KOPT-K1 (cell line): ENCODE results near the gene KRT78.

Experiments used
- H3K27ac ChIP-seq: fragments of 200-600 bp; sonication (generic); 2 replicates; pipeline ENCODE4 v1.5.1; 2016; ENCODE audit warnings: antibody characterized with exemption, mild to moderate bottlenecking, low read depth, low read length; ENCODE audit not compliant: poor library complexity, severe bottlenecking
- H3K36me3 ChIP-seq: fragments of 200-600 bp; sonication (generic); 2 replicates; pipeline ENCODE4 v1.5.1; 2017; ENCODE audit warnings: antibody characterized with exemption, mild to moderate bottlenecking, low read length, moderate library complexity; ENCODE audit not compliant: insufficient read depth
- H3K9me3 ChIP-seq: fragments of 200-600 bp; sonication (generic); 2 replicates; pipeline ENCODE4 v1.5.1; 2017; ENCODE audit warnings: antibody characterized with exemption, low read length, mild to moderate bottlenecking; ENCODE audit not compliant: insufficient read depth, poor library complexity, severe bottlenecking

Gene KRT78

GRCh38 chr12:52815161-52815560 lies 33.6 kb downstream of the KRT78 start:
- Histone ChIP-seq H3K36me3 (no peaks in the 10 kb centered on the region), H3K9me3 (no peaks in the 10 kb centered on the region), H3K27ac (no peak overlapping the region)

GRCh38 chr12:52814710-52815155 lies 34.1 kb downstream of the KRT78 start:
- no peak overlapping the region for H3K27ac ChIP-seq
- H3K36me3 ChIP-seq, result no peaks in the 10 kb centered on the region
- H3K9me3 ChIP-seq, result no peaks in the 10 kb centered on the region

- no peaks in the 10 kb centered on the region for H3K36me3 ChIP-seq
- H3K9me3 ChIP-seq, result no peaks in the 10 kb centered on the region
- H3K27ac ChIP-seq, result no peak within 1 kb of the TSS
Measured at GRCh38 chr12:52813885-52814709, 34.7 kb downstream of the KRT78 start, which contains the start of gene KRT4. Gene KRT4, minus strand, starts transcription at chr12:52814116. Its CDS starts 58 bp downstream, at chr12:52814058.

GRCh38 chr12:52813203-52813819 lies 35.5 kb downstream of the KRT78 start:
- no peaks in the 10 kb centered on the region for H3K9me3 ChIP-seq
- H3K36me3 ChIP-seq, result no peaks in the 10 kb centered on the region
- H3K27ac ChIP-seq, result no peak overlapping the region

GRCh38 chr12:52812749-52813148 lies 36.0 kb downstream of the KRT78 start:
- no peaks in the 10 kb centered on the region for H3K9me3 ChIP-seq

GRCh38 chr12:52812073-52812400 lies 36.8 kb downstream of the KRT78 start:
- Histone ChIP-seq H3K9me3 (no peaks in the 10 kb centered on the region), H3K27ac (no peak overlapping the region), H3K36me3 (no peaks in the 10 kb centered on the region)

More at GRCh38 chr12:52812749-52813148, 36.0 kb downstream of the KRT78 start:
- no peak overlapping the region for H3K27ac ChIP-seq
- no peaks in the 10 kb centered on the region for H3K36me3 ChIP-seq

- Histone ChIP-seq H3K36me3 (no peaks in the 10 kb centered on the region), H3K27ac (no peak overlapping the region), H3K9me3 (no peaks in the 10 kb centered on the region)
Measured at GRCh38 chr12:52811191-52812072, 37.4 kb downstream of the KRT78 start.

GRCh38 chr12:52810554-52810953 lies 38.2 kb downstream of the KRT78 start:
- no peaks in the 10 kb centered on the region for H3K36me3 ChIP-seq
- no peaks in the 10 kb centered on the region for H3K9me3 ChIP-seq
- H3K27ac ChIP-seq, result no peak overlapping the region

- no peak overlapping the region for H3K27ac ChIP-seq
- no peaks in the 10 kb centered on the region for H3K36me3 ChIP-seq
- H3K9me3 ChIP-seq, result no peaks in the 10 kb centered on the region
Measured at GRCh38 chr12:52809166-52809565, 39.6 kb downstream of the KRT78 start.

- H3K9me3 ChIP-seq, result no peaks in the 10 kb centered on the region
- H3K27ac ChIP-seq, result no peak overlapping the region
- H3K36me3 ChIP-seq, result no peaks in the 10 kb centered on the region
Measured at GRCh38 chr12:52808573-52809160, 40.1 kb downstream of the KRT78 start.

- no peak overlapping the region for H3K27ac ChIP-seq
- no peaks in the 10 kb centered on the region for H3K9me3 ChIP-seq
- no peaks in the 10 kb centered on the region for H3K36me3 ChIP-seq
Measured at GRCh38 chr12:52807544-52808470, 41.0 kb downstream of the KRT78 start.

GRCh38 chr12:52806821-52807543 lies 41.8 kb downstream of the KRT78 start:
- H3K9me3 ChIP-seq, result no peaks in the 10 kb centered on the region
- no peaks in the 10 kb centered on the region for H3K36me3 ChIP-seq
- no peak overlapping the region for H3K27ac ChIP-seq

GRCh38 chr12:52806169-52806811 lies 42.5 kb downstream of the KRT78 start:
- H3K9me3 ChIP-seq, result no peaks in the 10 kb centered on the region
- no peak overlapping the region for H3K27ac ChIP-seq
- H3K36me3 ChIP-seq, result no peaks in the 10 kb centered on the region
